ENCODE measurements around the gene PLCB3.
"Not testable (repeated sequence)": the region's sequence is repeated elsewhere in the genome, so short reads cannot be mapped to it uniquely, and the experiment has no call there.

The PLCB3 gene

GRCh38 chr11:64304316-64305072 lies 53.2 kb downstream of the PLCB3 start:
- peak; percentile 63 for DNase-seq (ENCODE audit: extremely low read depth, low read depth)
- TF ChIP-seq CTCF (IDR thresholded peaks at IDR 0.05; ENCODE audit: low read depth, low read length): peak; percentile 90

GRCh38 chr11:64305075-64305690 lies 53.9 kb downstream of the PLCB3 start, which contains the start of gene ESRRA:
Gene ESRRA (plus strand): TSS chr11:64305524. CDS start chr11:64307180, 1,656 bp downstream.
- TF ChIP-seq CTCF (IDR thresholded peaks at IDR 0.05; ENCODE audit: low read depth, low read length): no peak
- peak; percentile 93 for DNase-seq (ENCODE audit: extremely low read depth, low read depth)

- peak; percentile 28 for TF ChIP-seq CTCF (IDR thresholded peaks at IDR 0.05; ENCODE audit: low read depth, low read length)
- no peak for DNase-seq (ENCODE audit: extremely low read depth, low read depth)
Measured at GRCh38 chr11:64305691-64306562, 54.6 kb downstream of the PLCB3 start.

- no peak for DNase-seq (ENCODE audit: extremely low read depth, low read depth)
- no peak for TF ChIP-seq CTCF (IDR thresholded peaks at IDR 0.05; ENCODE audit: low read depth, low read length)
Measured at GRCh38 chr11:64306563-64306875, 55.2 kb downstream of the PLCB3 start.

GRCh38 chr11:64306876-64307622 lies 55.7 kb downstream of the PLCB3 start:
- no peak for DNase-seq (ENCODE audit: extremely low read depth, low read depth)
- no peak for TF ChIP-seq CTCF (IDR thresholded peaks at IDR 0.05; ENCODE audit: low read depth, low read length)

GRCh38 chr11:64307795-64308194 lies 56.5 kb downstream of the PLCB3 start:
- DNase-seq (ENCODE audit: extremely low read depth, low read depth): not testable (repeated sequence)

- DNase-seq (ENCODE audit: extremely low read depth, low read depth): no peak
- TF ChIP-seq CTCF (IDR thresholded peaks at IDR 0.05; ENCODE audit: low read depth, low read length): no peak
Measured at GRCh38 chr11:64312947-64313346, 61.6 kb downstream of the PLCB3 start.
